ENCODE data around the gene VNN1.

DNA sequence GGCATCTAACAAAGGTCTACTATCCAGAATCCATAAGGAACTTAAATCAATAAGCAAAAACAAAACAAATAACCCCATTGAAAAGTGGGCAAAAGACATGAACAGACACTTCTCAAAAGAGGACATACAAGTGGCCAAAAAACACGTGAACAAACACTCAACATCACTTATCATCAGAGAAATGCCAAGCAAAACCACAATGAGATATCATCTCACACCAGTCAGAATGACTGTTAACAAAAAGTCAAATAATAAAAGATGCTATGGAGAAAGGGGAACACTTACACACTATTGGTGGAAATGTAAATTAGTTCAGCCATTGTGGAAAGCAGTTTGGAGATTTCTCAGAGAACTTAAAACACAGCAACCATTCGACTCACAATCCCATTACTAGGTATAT lies 19.4 kb upstream of the VNN1 start:
- TF ChIP-seq GLIS3 (CRISPR knock-in tag; IDR thresholded peaks at IDR 0.05) (no peak), ESRRG (CRISPR knock-in tag; IDR thresholded peaks at IDR 0.05) (no peak), TOX (CRISPR knock-in tag; IDR thresholded peaks at IDR 0.05; ENCODE audit: borderline replicate concordance) (no peak), ISL1 (CRISPR knock-in tag; IDR thresholded peaks at IDR 0.05) (no peak)
- TF ChIP-seq, protein P1, sequence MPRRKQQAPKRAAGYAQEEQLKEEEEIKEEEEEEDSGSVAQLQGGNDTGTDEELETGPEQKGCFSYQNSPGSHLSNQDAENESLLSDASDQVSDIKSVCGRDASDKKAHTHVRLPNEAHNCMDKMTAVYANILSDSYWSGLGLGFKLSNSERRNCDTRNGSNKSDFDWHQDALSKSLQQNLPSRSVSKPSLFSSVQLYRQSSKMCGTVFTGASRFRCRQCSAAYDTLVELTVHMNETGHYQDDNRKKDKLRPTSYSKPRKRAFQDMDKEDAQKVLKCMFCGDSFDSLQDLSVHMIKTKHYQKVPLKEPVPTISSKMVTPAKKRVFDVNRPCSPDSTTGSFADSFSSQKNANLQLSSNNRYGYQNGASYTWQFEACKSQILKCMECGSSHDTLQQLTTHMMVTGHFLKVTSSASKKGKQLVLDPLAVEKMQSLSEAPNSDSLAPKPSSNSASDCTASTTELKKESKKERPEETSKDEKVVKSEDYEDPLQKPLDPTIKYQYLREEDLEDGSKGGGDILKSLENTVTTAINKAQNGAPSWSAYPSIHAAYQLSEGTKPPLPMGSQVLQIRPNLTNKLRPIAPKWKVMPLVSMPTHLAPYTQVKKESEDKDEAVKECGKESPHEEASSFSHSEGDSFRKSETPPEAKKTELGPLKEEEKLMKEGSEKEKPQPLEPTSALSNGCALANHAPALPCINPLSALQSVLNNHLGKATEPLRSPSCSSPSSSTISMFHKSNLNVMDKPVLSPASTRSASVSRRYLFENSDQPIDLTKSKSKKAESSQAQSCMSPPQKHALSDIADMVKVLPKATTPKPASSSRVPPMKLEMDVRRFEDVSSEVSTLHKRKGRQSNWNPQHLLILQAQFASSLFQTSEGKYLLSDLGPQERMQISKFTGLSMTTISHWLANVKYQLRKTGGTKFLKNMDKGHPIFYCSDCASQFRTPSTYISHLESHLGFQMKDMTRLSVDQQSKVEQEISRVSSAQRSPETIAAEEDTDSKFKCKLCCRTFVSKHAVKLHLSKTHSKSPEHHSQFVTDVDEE (CRISPR knock-in tag; IDR thresholded peaks at IDR 0.05), result no peak

Measured in SK-N-SH treated with all-trans-retinoic acid at 6 μM for 48 hours (cell line).